Testis (tissue), 3 donors: ENCODE measurements around the gene FAT2. TPM values are rescaled to one million over a fixed set of nuclear protein-coding genes. Genes with fewer than 3 reads are reported as not detected.
"Not testable (repeated sequence)": the region's sequence is repeated elsewhere in the genome, so short reads cannot be mapped to it uniquely, and the experiment has no call there.

ENCODE experiments used
- DNase-seq: peaks from one replicate; pipeline ENCODE4 v3.0.0-alpha.2; 2019
- H3K27ac ChIP-seq, 2 donors: fragments of 200-600 bp; sonication (generic); one replicate each; pipeline ENCODE4 v1.5.1; 2019
- H3K27me3 ChIP-seq: fragments of 200-600 bp; sonication (generic); one replicate; pipeline ENCODE4 v1.5.1; 2019
- H3K36me3 ChIP-seq: fragments of 200-600 bp; sonication (generic); one replicate; pipeline ENCODE4 v1.5.1; 2017; ENCODE audit warnings: low read depth; ENCODE audit errors: missing control alignments
- H3K4me1 ChIP-seq: fragments of 200-600 bp; sonication (generic); one replicate; pipeline ENCODE4 v1.5.1; 2019
- H3K4me3 ChIP-seq, 2 donors: fragments of 200-600 bp; sonication (generic); one replicate each; pipeline ENCODE4 v1.5.1; 2017 to 2019
- H3K9me3 ChIP-seq: fragments of 200-600 bp; sonication (generic); one replicate; pipeline ENCODE4 v1.5.1; 2017
- POLR2A ChIP-seq: fragments of 450-650 bp; IDR thresholded peaks from one replicate; pipeline ENCODE4 v1.6.1; 2017; ENCODE audit warnings: antibody characterized with exemption, mild to moderate bottlenecking, moderate library complexity
- WGBS, 2 donors: methylation state at CpG; one replicate each; pipeline ENCODE4 v1.1.5; 2018; 5-methylcytosine and 5-hydroxymethylcytosine counted together
- intact Hi-C: fragments of 100-400 bp; cut with DNase I; formaldehyde crosslinking; loops from one replicate; pipeline ENCODE4 v1.15.1; 2023; ENCODE audit warnings: low total_unique reads
- polyA plus RNA-seq: library from polyadenylated mRNA; stranded (reverse); fragments of 350-450 nt; fragmentation: Illumina TruSeq; extraction: RNeasy Lipid Tissue Mini Kit (QIAGEN cat#74804); gene quantifications from one replicate; pipeline ENCODE4 v1.2.3, GENCODE V29; 2014; ENCODE audit warnings: low read depth, low replicate concordance; ENCODE audit not compliant: insufficient read depth
- total RNA-seq, 2 donors: library from RNA; depleted of rRNA; stranded (reverse); fragments of >200 nt; gene quantifications; one replicate each; pipeline ENCODE4 v1.2.3, GENCODE V29; 2016
- TF ChIP-seq, protein P1 (sequence below), 3 experiments: fragments of 450-650 bp in 2 of 3; fragments of 200-600 bp in 1 of 3; sonication (generic) in 1 of 3; IDR thresholded peaks; one replicate each; pipeline ENCODE4 v1.5.1; 2016 to 2019; ENCODE audit warnings: antibody characterized with exemption in 3 of 3, mild to moderate bottlenecking in 2 of 3, moderate library complexity in 1 of 3

The FAT2 gene
- total and polyA plus RNA-seq, 3 donors from 2014 or later: 10.3 to 21.8 (median 18.0) TPM

DNA sequence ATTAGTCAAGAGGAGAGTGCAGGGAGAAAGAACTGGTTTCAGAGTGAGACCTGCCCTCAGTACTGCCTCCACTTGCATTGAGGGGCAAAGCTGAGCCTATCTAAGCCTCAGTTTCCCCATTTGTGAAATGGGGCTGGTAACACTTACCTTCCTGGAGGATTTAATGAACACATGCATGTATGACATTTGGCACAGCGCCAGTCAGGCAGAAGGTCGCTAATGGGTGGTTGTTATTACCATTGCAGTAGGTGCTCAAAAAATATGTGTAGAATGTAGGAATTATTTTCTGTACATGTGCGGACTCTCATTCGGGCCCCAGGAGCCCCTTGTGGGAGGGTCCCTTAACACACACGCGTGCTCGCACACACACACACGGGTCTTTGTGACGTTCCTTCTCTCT lies 10.9 kb downstream of the FAT2 start:
- WGBS, 2 donors: 89 to 92% methylated on average over 9 of the region's 9 CpGs

DNA sequence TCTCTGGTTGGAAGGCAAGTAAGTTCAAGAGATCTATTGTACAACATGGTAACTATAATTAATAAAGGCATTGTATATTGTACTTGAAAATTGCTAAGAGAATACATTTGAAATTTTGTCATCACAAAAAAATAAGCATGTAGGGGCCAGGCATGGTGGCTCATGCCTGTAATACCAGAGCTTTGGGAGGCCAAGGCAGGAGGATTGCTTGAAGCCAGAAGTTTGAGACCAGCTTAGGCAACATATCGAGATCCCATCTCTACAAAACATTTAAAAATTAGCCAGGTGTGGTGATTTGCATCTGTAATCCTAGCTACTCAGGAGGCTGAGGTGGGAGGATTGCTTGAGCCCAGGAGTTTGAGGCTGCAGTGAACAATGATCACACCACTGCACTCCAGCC lies 12.0 kb downstream of the FAT2 start:
- H3K27ac ChIP-seq, H3K36me3 ChIP-seq, H3K9me3 ChIP-seq, H3K4me3 ChIP-seq, H3K27me3 ChIP-seq, H3K4me1 ChIP-seq, DNase-seq, intact Hi-C loops: not testable (repeated sequence)
- 91 to 100% methylated on average over 1 of the region's 1 CpG for WGBS, 2 donors

More for the DNA sequence above, 10.9 kb downstream of the FAT2 start:
- no peak for DNase-seq
- intact Hi-C loops: no loop called here
- no peaks in the 10 kb centered on the region for H3K36me3 ChIP-seq
- TF ChIP-seq, protein P1, sequence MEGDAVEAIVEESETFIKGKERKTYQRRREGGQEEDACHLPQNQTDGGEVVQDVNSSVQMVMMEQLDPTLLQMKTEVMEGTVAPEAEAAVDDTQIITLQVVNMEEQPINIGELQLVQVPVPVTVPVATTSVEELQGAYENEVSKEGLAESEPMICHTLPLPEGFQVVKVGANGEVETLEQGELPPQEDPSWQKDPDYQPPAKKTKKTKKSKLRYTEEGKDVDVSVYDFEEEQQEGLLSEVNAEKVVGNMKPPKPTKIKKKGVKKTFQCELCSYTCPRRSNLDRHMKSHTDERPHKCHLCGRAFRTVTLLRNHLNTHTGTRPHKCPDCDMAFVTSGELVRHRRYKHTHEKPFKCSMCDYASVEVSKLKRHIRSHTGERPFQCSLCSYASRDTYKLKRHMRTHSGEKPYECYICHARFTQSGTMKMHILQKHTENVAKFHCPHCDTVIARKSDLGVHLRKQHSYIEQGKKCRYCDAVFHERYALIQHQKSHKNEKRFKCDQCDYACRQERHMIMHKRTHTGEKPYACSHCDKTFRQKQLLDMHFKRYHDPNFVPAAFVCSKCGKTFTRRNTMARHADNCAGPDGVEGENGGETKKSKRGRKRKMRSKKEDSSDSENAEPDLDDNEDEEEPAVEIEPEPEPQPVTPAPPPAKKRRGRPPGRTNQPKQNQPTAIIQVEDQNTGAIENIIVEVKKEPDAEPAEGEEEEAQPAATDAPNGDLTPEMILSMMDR (IDR thresholded peaks at IDR 0.05): no peak
- no peak for TF ChIP-seq POLR2A
- no peak overlapping the region for H3K4me3 ChIP-seq
- no peaks in the 10 kb centered on the region for H3K4me1 ChIP-seq
- no peaks in the 10 kb centered on the region for H3K27me3 ChIP-seq
- no peaks in the 10 kb centered on the region for H3K9me3 ChIP-seq
- no peak overlapping the region for H3K27ac ChIP-seq

DNA sequence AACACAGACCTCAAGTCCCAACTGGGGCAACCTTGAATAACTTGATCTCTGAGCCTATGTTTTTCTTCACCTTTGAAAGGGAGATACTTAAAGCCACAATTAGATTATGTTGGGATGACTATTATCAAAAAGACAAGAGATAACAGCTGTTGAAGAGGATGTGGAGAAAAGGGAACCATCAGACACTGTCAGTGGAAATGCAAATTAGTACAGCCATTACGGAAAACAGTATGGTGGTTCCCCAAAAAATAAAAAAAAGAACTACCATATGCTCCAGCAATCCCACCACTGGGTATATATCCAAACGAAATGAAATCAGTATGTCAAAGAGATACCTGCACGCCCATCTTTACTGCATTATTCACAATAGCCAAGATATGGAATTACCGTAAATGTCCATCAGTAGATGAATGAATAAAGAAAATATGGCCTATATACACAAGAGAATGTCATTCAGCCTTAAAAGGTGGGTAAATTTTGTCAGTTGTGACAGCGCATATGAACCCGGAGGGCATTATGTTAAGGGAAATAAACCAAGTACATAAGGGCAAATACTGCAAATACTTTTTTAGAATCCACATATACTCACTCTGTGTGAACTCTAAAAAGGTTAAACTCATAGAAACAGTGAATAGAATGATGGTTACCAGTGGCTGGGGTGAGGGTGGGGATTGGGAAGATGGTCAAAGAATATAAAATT lies 12.7 kb downstream of the FAT2 start:
- Histone ChIP-seq H3K9me3 (no peaks in the 10 kb centered on the region), H3K4me3 (no peak overlapping the region), H3K27ac (no peak overlapping the region), H3K36me3 (no peaks in the 10 kb centered on the region), H3K27me3 (no peaks in the 10 kb centered on the region), H3K4me1 (no peaks in the 10 kb centered on the region)
- 88 to 96% methylated on average over 6 of the region's 6 CpGs for WGBS, 2 donors
- no peak for DNase-seq
- no peak for TF ChIP-seq POLR2A
- TF ChIP-seq, protein P1 (IDR thresholded peaks at IDR 0.05): no peak
- intact Hi-C loops: no loop called here

DNA sequence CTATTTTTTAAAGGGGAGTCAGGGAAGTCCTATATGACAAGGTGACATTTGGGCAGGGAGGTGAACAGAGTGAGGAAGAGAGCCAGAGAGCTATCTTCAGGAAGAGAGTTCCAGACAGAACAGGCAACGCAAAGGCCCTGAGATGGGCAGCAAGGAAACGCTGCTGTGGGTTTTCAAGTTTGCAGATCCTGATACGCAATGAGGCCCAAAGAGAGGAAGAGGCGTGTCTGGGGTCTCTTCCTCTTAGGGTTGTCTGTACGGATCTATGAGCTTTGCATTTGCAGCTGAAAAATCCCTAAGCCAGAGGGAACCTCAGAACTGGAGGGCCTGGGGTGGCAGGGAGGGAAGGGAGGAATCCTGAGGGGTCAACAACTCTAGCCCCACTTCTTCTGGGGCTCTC lies 13.6 kb downstream of the FAT2 start:
- TF ChIP-seq POLR2A: no peak
- TF ChIP-seq, protein P1 (IDR thresholded peaks at IDR 0.05): no peak
- intact Hi-C loops: no loop called here
- Histone ChIP-seq H3K36me3 (no peaks in the 10 kb centered on the region), H3K27me3 (no peaks in the 10 kb centered on the region), H3K4me1 (no peaks in the 10 kb centered on the region), H3K27ac (no peak overlapping the region), H3K9me3 (no peaks in the 10 kb centered on the region), H3K4me3 (no peak overlapping the region)
- DNase-seq: no peak
- 82 to 83% methylated on average over 5 of the region's 5 CpGs for WGBS, 2 donors

DNA sequence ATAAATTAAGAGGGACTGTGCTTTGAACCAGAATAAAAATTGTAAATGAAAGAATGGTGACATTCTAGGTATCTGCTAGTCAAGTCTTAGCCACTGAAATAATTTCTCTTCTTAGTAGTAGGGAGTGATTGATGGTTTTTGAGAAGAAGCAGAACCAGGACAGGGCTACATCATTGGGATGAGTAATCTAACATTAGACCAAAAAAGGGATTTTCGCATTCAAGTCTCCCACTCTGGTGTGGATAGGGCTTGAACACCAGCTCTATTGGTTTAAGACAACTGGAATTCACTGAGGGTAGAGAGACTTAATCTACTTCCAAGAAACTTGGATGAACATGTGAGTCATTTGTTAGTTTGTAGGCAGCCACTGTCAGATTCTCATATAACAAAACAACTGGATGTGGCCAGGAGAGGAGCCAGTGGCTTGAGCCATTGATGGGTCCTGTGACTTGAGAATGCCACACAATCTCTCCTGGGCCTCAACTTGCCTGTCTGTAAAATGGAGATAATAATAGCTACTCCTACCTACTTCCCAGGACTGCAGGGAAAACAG lies 16.6 kb downstream of the FAT2 start:
- TF ChIP-seq POLR2A: no peak
- TF ChIP-seq, protein P1 (IDR thresholded peaks at IDR 0.05): no peak
- Histone ChIP-seq H3K27me3 (no peaks in the 10 kb centered on the region), H3K27ac (no peak overlapping the region), H3K9me3 (no peaks in the 10 kb centered on the region), H3K4me1 (no peaks in the 10 kb centered on the region), H3K4me3 (no peak overlapping the region), H3K36me3 (no peaks in the 10 kb centered on the region)
- 94 to 96% methylated on average over 1 of the region's 1 CpG for WGBS, 2 donors
- DNase-seq: no peak
- intact Hi-C loops: no loop called here
